ENCODE data around the gene AOPEP. TPM values are rescaled to one million over a fixed set of nuclear protein-coding genes. Genes with fewer than 3 reads are reported as not detected.

Gene AOPEP
- total RNA-seq, 4 donors from 2014 or later, result 126 to 216 (median 136) TPM

GRCh38 chr9:94717761-94718160 is 8.7 kb upstream of the AOPEP start:
- TF ChIP-seq POLR2A (IDR thresholded peaks at IDR 0.05), result no peak
- no peak for TF ChIP-seq CTCF (IDR thresholded peaks at IDR 0.05)
- H3K9me3 ChIP-seq, result no peaks in the 10 kb centered on the region

GRCh38 chr9:94718936-94719335 is 7.6 kb upstream of the AOPEP start:
- no peak for DNase-seq
- Histone ChIP-seq H3K36me3 (no peaks in the 10 kb centered on the region), H3K27ac (no peak overlapping the region), H3K4me1 (no peaks in the 10 kb centered on the region), H3K4me3 (replicated peaks in 1 of 3) (no peak overlapping the region), H3K27me3 (no peaks in the 10 kb centered on the region), H3K9me3 (no peaks in the 10 kb centered on the region)
- 93 to 94% methylated on average over 1 of the region's 1 CpG for WGBS, 2 donors
- intact Hi-C loops (cut with DNase I), result no loop called here
- TF ChIP-seq CTCF (IDR thresholded peaks at IDR 0.05), result no peak
- no peak for TF ChIP-seq POLR2A (IDR thresholded peaks at IDR 0.05)

More at GRCh38 chr9:94717761-94718160, 8.7 kb upstream of the AOPEP start:
- Histone ChIP-seq H3K36me3 (no peaks in the 10 kb centered on the region), H3K4me3 (replicated peaks in 1 of 3) (no peak overlapping the region), H3K27me3 (no peaks in the 10 kb centered on the region), H3K4me1 (no peaks in the 10 kb centered on the region), H3K27ac (no peak overlapping the region)
- intact Hi-C loops (cut with DNase I), result no loop called here
- WGBS, 2 donors, result 54 to 69% methylated on average over 3 of the region's 3 CpGs
- no peak for DNase-seq

GRCh38 chr9:94719878-94720277 is 6.6 kb upstream of the AOPEP start:
- H3K4me3 ChIP-seq (replicated peaks in 1 of 3), result no peak overlapping the region
- H3K27ac ChIP-seq, result no peak overlapping the region
- H3K4me1 ChIP-seq, result no peaks in the 10 kb centered on the region
- no peaks in the 10 kb centered on the region for H3K27me3 ChIP-seq
- no peaks in the 10 kb centered on the region for H3K36me3 ChIP-seq
- no peaks in the 10 kb centered on the region for H3K9me3 ChIP-seq
- intact Hi-C loops (cut with DNase I), result no loop called here
- 64 to 69% methylated on average over 4 of the region's 4 CpGs for WGBS, 2 donors
- TF ChIP-seq CTCF (IDR thresholded peaks at IDR 0.05) (no peak), POLR2A (IDR thresholded peaks at IDR 0.05) (no peak)
- no peak for DNase-seq

GRCh38 chr9:94720846-94721549 is 5.5 kb upstream of the AOPEP start:
- Histone ChIP-seq H3K4me1 (no peaks in the 10 kb centered on the region), H3K36me3 (no peaks in the 10 kb centered on the region), H3K9me3 (no peaks in the 10 kb centered on the region), H3K27me3 (no peaks in the 10 kb centered on the region), H3K27ac (no peak overlapping the region), H3K4me3 (replicated peaks in 1 of 3) (no peak overlapping the region)
- TF ChIP-seq CTCF (IDR thresholded peaks at IDR 0.05) (no peak), POLR2A (IDR thresholded peaks at IDR 0.05) (no peak)
- intact Hi-C loops (cut with DNase I), result no loop called here
- WGBS, 2 donors, result 88 to 96% methylated on average over 5 of the region's 5 CpGs
- DNase-seq, result no peak

- Histone ChIP-seq H3K9me3 (no peaks in the 10 kb centered on the region), H3K27ac (no peak overlapping the region), H3K36me3 (no peaks in the 10 kb centered on the region), H3K27me3 (no peaks in the 10 kb centered on the region), H3K4me3 (replicated peaks in 1 of 3) (no peak overlapping the region), H3K4me1 (no peaks in the 10 kb centered on the region)
- DNase-seq, result no peak
- intact Hi-C loops (cut with DNase I), result no loop called here
- TF ChIP-seq CTCF (IDR thresholded peaks at IDR 0.05), result no peak
- TF ChIP-seq POLR2A (IDR thresholded peaks at IDR 0.05), result no peak
- 96 to 97% methylated on average over 2 of the region's 2 CpGs for WGBS, 2 donors
Measured at GRCh38 chr9:94721754-94722153, 4.7 kb upstream of the AOPEP start.

Data from thyroid gland (tissue), 4 donors.